H1 (cell line): Measurements from ENCODE around the gene MSANTD7. TPM values are rescaled to one million over a fixed set of nuclear protein-coding genes. Genes with fewer than 3 reads are reported as not detected.
A peak's percentile ranks its signal among the peaks of the same experiment; 100 is the strongest.

ENCODE experiments used
- CTCF ChIA-PET: fragments of 300-600 bp; sonication (Branson Sonifier 250); formaldehyde crosslinking; loops from one replicate; lab custom pipeline; 2021; ENCODE audit not compliant: partially characterized antibody; lab: Charles Lee
- POLR2A ChIA-PET: fragments of 300-600 bp; sonication (Branson Sonifier 250); formaldehyde crosslinking; loops from one replicate; lab custom pipeline; 2021; ENCODE audit warnings: inconsistent platforms; ENCODE audit not compliant: partially characterized antibody; lab: Charles Lee
- DNase-seq, 2 experiments: peaks; one replicate each; pipeline versions ENCODE4 v3.0.0 to v3.0.0-alpha.2; 2010 to 2022; ENCODE audit warnings: low spot score in 2 of 2, low read depth in 1 of 2, mixed read lengths in 1 of 2
- FAIRE-seq: peaks from 2 replicates; lab custom pipeline; 2011; peaks lifted over from hg19 to GRCh38; lab: Jason Lieb, UNC
- H2AFZ ChIP-seq: 2 replicates; pipeline ENCODE4 v1.8.1; 2012; ENCODE audit warnings: low read length, inconsistent platforms
- H2AK5ac ChIP-seq: 2 replicates; pipeline ENCODE4 v1.6.1; 2013; ENCODE audit warnings: low read depth, low read length
- H2BK120ac ChIP-seq: replicated peaks from 2 replicates; pipeline ENCODE3; 2013; ENCODE audit warnings: low read depth, low read length, inconsistent platforms
- H2BK12ac ChIP-seq: 2 replicates; pipeline ENCODE4 v1.6.1; 2013; ENCODE audit warnings: low read depth, low read length
- H2BK15ac ChIP-seq: 2 replicates; pipeline ENCODE4 v1.6.1; 2013; ENCODE audit warnings: low read length
- H2BK20ac ChIP-seq: 2 replicates; pipeline ENCODE4 v1.6.1; 2013; ENCODE audit warnings: low read length
- H2BK5ac ChIP-seq: 2 replicates; pipeline ENCODE4 v1.6.1; 2013; ENCODE audit warnings: low read depth, low read length
- H3K14ac ChIP-seq: 2 replicates; pipeline ENCODE4 v1.6.1; 2013; ENCODE audit warnings: inconsistent platforms; ENCODE audit not compliant: insufficient read length
- H3K18ac ChIP-seq: 2 replicates; pipeline ENCODE4 v1.6.1; 2013; ENCODE audit warnings: low read length; ENCODE audit errors: extremely low read depth
- H3K23ac ChIP-seq: 2 replicates; pipeline ENCODE4 v1.6.1; 2013; ENCODE audit warnings: inconsistent platforms; ENCODE audit not compliant: insufficient read length
- H3K23me2 ChIP-seq: 2 replicates; pipeline ENCODE4 v1.6.1; 2013; ENCODE audit warnings: low read depth, low read length
- H3K27ac ChIP-seq: 2 replicates; pipeline ENCODE4 v1.6.1; 2011; ENCODE audit warnings: low read depth, low read length, inconsistent platforms
- H3K27me3 ChIP-seq, 4 experiments: replicated peaks in 1 of 4; 1 replicate in 1 of 4; 2 replicates in 3 of 4; pipeline versions ENCODE4 v1.6.1 to v1.8.1; 2011 to 2013; ENCODE audit warnings: low read length in 3 of 4, mild to moderate bottlenecking in 3 of 4, inconsistent platforms in 2 of 4, mixed read lengths in 2 of 4, moderate library complexity in 1 of 4; ENCODE audit not compliant: control insufficient read depth in 3 of 4, insufficient read depth in 3 of 4; ENCODE audit errors: extremely low read depth in 1 of 4
- H3K36me3 ChIP-seq, 4 experiments: 2 replicates each; pipeline versions ENCODE4 v1.6.1 to v1.8.1; 2011 to 2013; ENCODE audit warnings: mild to moderate bottlenecking in 4 of 4, low read length in 3 of 4, moderate library complexity in 2 of 4, control low read depth in 1 of 4, inconsistent platforms in 1 of 4; ENCODE audit not compliant: insufficient read depth in 4 of 4, control insufficient read depth in 2 of 4
- H3K4ac ChIP-seq: replicated peaks from 2 replicates; pipeline ENCODE3; 2013; ENCODE audit warnings: low read length, low read depth, mixed read lengths, inconsistent platforms; ENCODE audit not compliant: insufficient read length
- H3K4me1 ChIP-seq, 4 experiments: replicated peaks in 1 of 4; 1 replicate in 1 of 4; 2 replicates in 3 of 4; pipeline versions ENCODE4 v1.6.1 to v1.8.1; 2011 to 2013; ENCODE audit warnings: low read length in 3 of 4, inconsistent platforms in 2 of 4, mixed read lengths in 1 of 4; ENCODE audit not compliant: insufficient read depth in 4 of 4, control insufficient read depth in 3 of 4
- H3K4me2 ChIP-seq, 2 experiments: 2 replicates each; pipeline versions ENCODE4 v1.6.1 to v1.8.1; 2011 to 2013; ENCODE audit warnings: low read depth in 2 of 2, low read length in 2 of 2, control low read depth in 1 of 2, inconsistent platforms in 1 of 2, mild to moderate bottlenecking in 1 of 2; ENCODE audit not compliant: insufficient read depth in 1 of 2
- H3K4me3 ChIP-seq, 4 experiments: fragments of 200-600, 300-600 bp in 1 of 4; sonication (generic), shearing (Covaris generic), sonication (Bioruptor Twin) in 1 of 4; 2 replicates each; pipeline versions ENCODE4 v1.5.1 to v1.8.1; 2011 to 2016; ENCODE audit warnings: low read length in 4 of 4, low read depth in 3 of 4, control low read depth in 2 of 4, inconsistent platforms in 2 of 4, mild to moderate bottlenecking in 2 of 4, mixed read lengths in 1 of 4, moderate library complexity in 1 of 4; ENCODE audit not compliant: insufficient read depth in 2 of 4; ENCODE audit errors: extremely low read depth in 1 of 4
- H3K56ac ChIP-seq: replicated peaks from 2 replicates; pipeline ENCODE3; 2013; ENCODE audit warnings: low read depth, mild to moderate bottlenecking, mixed read lengths, low read length, inconsistent platforms; ENCODE audit not compliant: insufficient read length
- H3K79me1 ChIP-seq: 2 replicates; pipeline ENCODE4 v1.6.1; 2013; ENCODE audit warnings: low read depth, low read length, control low read depth
- H3K79me2 ChIP-seq, 2 experiments: 2 replicates each; pipeline versions ENCODE4 v1.6.1 to v1.8.1; 2012 to 2013; ENCODE audit warnings: low read length in 2 of 2, mild to moderate bottlenecking in 2 of 2, inconsistent platforms in 1 of 2; ENCODE audit not compliant: insufficient read depth in 2 of 2, control insufficient read depth in 1 of 2
- H3K9ac ChIP-seq, 4 experiments: replicated peaks in 1 of 4; 1 replicate in 1 of 4; 2 replicates in 3 of 4; pipeline versions ENCODE4 v1.6.1 to v1.8.1; 2011 to 2013; ENCODE audit warnings: low read depth in 3 of 4, low read length in 3 of 4, control low read depth in 2 of 4, mild to moderate bottlenecking in 2 of 4, moderate library complexity in 2 of 4, inconsistent platforms in 1 of 4; ENCODE audit errors: extremely low read depth in 1 of 4
- H3K9me3 ChIP-seq, 2 experiments: 2 replicates each; pipeline versions ENCODE4 v1.6.1 to v1.8.1; 2012 to 2013; ENCODE audit warnings: mild to moderate bottlenecking in 2 of 2, moderate library complexity in 2 of 2, control low read depth in 1 of 2, inconsistent platforms in 1 of 2, low read depth in 1 of 2, low read length in 1 of 2, mixed read lengths in 1 of 2; ENCODE audit not compliant: insufficient read depth in 2 of 2
- H4K20me1 ChIP-seq, 2 experiments: replicated peaks in 1 of 2; 2 replicates each; pipeline versions ENCODE3 to v1.8.1; 2011 to 2013; ENCODE audit warnings: inconsistent platforms in 2 of 2, low read length in 2 of 2, mild to moderate bottlenecking in 1 of 2; ENCODE audit not compliant: insufficient read depth in 2 of 2, control insufficient read depth in 1 of 2
- H4K5ac ChIP-seq: 2 replicates; pipeline ENCODE4 v1.6.1; 2013; ENCODE audit warnings: low read length, low read depth, mixed read lengths, inconsistent platforms; ENCODE audit not compliant: insufficient read length
- H4K8ac ChIP-seq: 2 replicates; pipeline ENCODE4 v1.8.0; 2013; ENCODE audit warnings: mild to moderate bottlenecking, moderate library complexity, low read length, inconsistent platforms; ENCODE audit not compliant: insufficient read depth; ENCODE audit errors: extremely low read depth
- H4K91ac ChIP-seq: replicated peaks from 2 replicates; pipeline ENCODE3; 2013; ENCODE audit warnings: low read length, mixed read lengths, inconsistent platforms; ENCODE audit not compliant: insufficient read length
- CEBPB ChIP-seq: IDR thresholded peaks from 2 replicates; pipeline ENCODE4 v1.6.1; 2012; ENCODE audit warnings: low read depth, low read length
- CHD2 ChIP-seq: IDR thresholded peaks from 2 replicates; pipeline ENCODE4 v1.6.1; 2012; ENCODE audit warnings: low read length, improper control_type of control experiment
- CTCF ChIP-seq, 3 experiments: IDR thresholded peaks; 1 replicate in 2 of 3; 2 replicates in 1 of 3; pipeline versions ENCODE4 v1.5.1 to v1.6.1; 2011; ENCODE audit warnings: low read length in 3 of 3, mild to moderate bottlenecking in 3 of 3, inconsistent platforms in 2 of 3, low read depth in 1 of 3, moderate library complexity in 1 of 3; ENCODE audit not compliant: insufficient read depth in 1 of 3; ENCODE audit errors: control extremely low read depth in 1 of 3
- FOSL1 ChIP-seq: IDR thresholded peaks from 2 replicates; pipeline ENCODE4 v1.6.1; 2011; ENCODE audit warnings: mild to moderate bottlenecking, low read depth, low read length, moderate library complexity; ENCODE audit not compliant: insufficient read depth
- RAD21 ChIP-seq, 2 experiments: IDR thresholded peaks in 1 of 2; conservative IDR thresholded peaks in 1 of 2; 2 replicates each; pipeline ENCODE4 v1.6.1; 2011; ENCODE audit warnings: low read depth in 2 of 2, low read length in 2 of 2, improper control_type of control experiment in 1 of 2, inconsistent platforms in 1 of 2, mild to moderate bottlenecking in 1 of 2, moderate library complexity in 1 of 2
- SIN3A ChIP-seq, 2 experiments: IDR thresholded peaks in 1 of 2; conservative IDR thresholded peaks in 1 of 2; 2 replicates each; pipeline ENCODE4 v1.6.1; 2011 to 2012; ENCODE audit warnings: low read length in 2 of 2, improper control_type of control experiment in 1 of 2, low read depth in 1 of 2, mild to moderate bottlenecking in 1 of 2
- SIX5 ChIP-seq: IDR thresholded peaks from 2 replicates; pipeline ENCODE4 v1.6.1; 2011; ENCODE audit warnings: mild to moderate bottlenecking, low read depth, low read length
- SRF ChIP-seq: IDR thresholded peaks from 2 replicates; pipeline ENCODE4 v1.6.1; 2011; ENCODE audit warnings: mild to moderate bottlenecking, low read depth, low read length, moderate library complexity
- TAF1 ChIP-seq: IDR thresholded peaks from 2 replicates; pipeline ENCODE4 v1.6.1; 2011; ENCODE audit warnings: mild to moderate bottlenecking, low read depth, low read length
- WGBS, 2 experiments: shearing (Covaris generic) in 1 of 2; methylation state at CpG; one replicate each; pipeline versions ENCODE4 v1.1.6 to v1.1.7; 2013 to 2015; ENCODE audit warnings: low lambda C conversion rate in 2 of 2, mixed read lengths in 2 of 2, inconsistent platforms in 1 of 2, low coverage in 1 of 2, missing lambda C conversion rate in 1 of 2; ENCODE audit not compliant: insufficient replicate concordance in 2 of 2, insufficient coverage in 1 of 2, insufficient read length in 1 of 2; ENCODE audit errors: extremely low coverage in 1 of 2, missing lambda C conversion rate in 1 of 2; 5-methylcytosine and 5-hydroxymethylcytosine counted together
- polyA plus RNA-seq, 7 experiments: library from polyadenylated mRNA; depleted of rRNA in 3 of 7; stranded (reverse) in 5 of 7; unstranded in 2 of 7; fragments of >200 nt in 5 of 7; fragments of 200-250 nt in 2 of 7; gene quantifications; 1 replicate in 5 of 7; 2 replicates in 1 of 7; 4 replicates in 1 of 7; pipeline versions ENCODE4 v1.2.1 to v1.2.3, GENCODE V29; 2011 to 2013; ENCODE audit warnings: missing spikeins in 2 of 7, mixed read lengths in 2 of 7
- total RNA-seq: library from RNA; stranded (reverse); fragmentation: NEBNext Ultra II Directional; extraction: Animal tissue kit (Norgen Biotek cat#: 25700); gene quantifications from 2 replicates; pipeline ENCODE4 v1.2.1, GENCODE V29; 2021

Gene MSANTD7
- total and polyA plus RNA-seq, 2 of the 8 experiments (the other 6 are each of a cell fraction or from before 2014, with no cell fraction given) = 5.0 to 15.2 TPM

DNA sequence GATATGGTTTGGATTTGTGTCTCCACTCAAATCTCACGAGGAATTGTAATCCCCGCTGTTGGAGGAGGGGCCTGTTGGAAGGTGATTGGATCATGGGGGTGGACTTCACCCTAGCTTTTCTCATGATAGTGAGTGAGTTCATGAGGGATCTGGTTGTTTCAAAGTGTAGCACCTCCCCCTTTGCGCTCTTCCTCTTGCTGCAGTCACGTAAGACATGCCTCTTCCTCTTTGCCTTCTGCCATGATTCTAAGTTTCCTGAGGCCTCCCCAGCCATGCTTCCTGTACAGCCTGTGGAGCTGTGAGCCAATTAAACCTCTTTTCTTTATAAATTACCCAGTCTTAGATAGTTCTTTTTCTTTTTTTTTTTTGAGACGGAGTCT is 17.3 kb upstream of the MSANTD7 start:
- no peaks in the 10 kb centered on the region for H3K27me3 ChIP-seq

More for the DNA sequence above, 17.3 kb upstream of the MSANTD7 start:
- CTCF ChIA-PET = interaction anchor here (0.6 to 2.2 kb wide), 4 partner anchors 12 to 624 kb away, joined by 3 to 10 read pairs (median 3); no protein-coding TSS in a partner anchor
- Histone ChIP-seq H3K79me1 (no peaks in the 10 kb centered on the region), H3K4me3 (no peak overlapping the region), H3K23ac (no peak overlapping the region), H2BK120ac (no peak overlapping the region), H4K20me1 (no peaks in the 10 kb centered on the region), H2BK12ac (no peak overlapping the region), H3K9ac (no peak overlapping the region), H3K18ac (no peak overlapping the region), H3K9me3 (no peaks in the 10 kb centered on the region), H3K56ac (no peak overlapping the region), H3K79me2 (no peaks in the 10 kb centered on the region), H2AK5ac (no peak overlapping the region), H3K36me3 (no peaks in the 10 kb centered on the region), H3K14ac (no peak overlapping the region), H2BK5ac (no peak overlapping the region), H3K4me2 (no peak overlapping the region), H2BK15ac (no peak overlapping the region), H4K8ac (no peak overlapping the region), H4K91ac (no peak overlapping the region), H3K4me1 (no peaks in the 10 kb centered on the region; a peak in 2 of 7 replicates), H2BK20ac (no peak overlapping the region), H3K27ac (no peak overlapping the region), H3K4ac (no peak overlapping the region), H3K23me2 (no peaks in the 10 kb centered on the region), H2AFZ (peak overlapping the region; percentile 73), H4K5ac (no peak overlapping the region)
- 87% methylated on average over 4 of the region's 5 CpGs; no CpG with 5 or more reads in 1 of the 2 experiments for WGBS, 2 experiments
- FAIRE-seq (no peak), DNase-seq (no peak)
- no peak for TF ChIP-seq SIN3A (conservative IDR thresholded peaks at IDR 0.05 in 1 of 2, IDR thresholded peaks at IDR 0.05 in 1 of 2; ENCODE audit: low read depth in 1 of 2, low read length in 2 of 2)
- TF ChIP-seq RAD21 (IDR thresholded peaks at IDR 0.05 in 1 of 2, conservative IDR thresholded peaks at IDR 0.05 in 1 of 2; ENCODE audit: low read depth in 2 of 2, low read length in 2 of 2) = no peak
- no peak for TF ChIP-seq CTCF (IDR thresholded peaks at IDR 0.05; ENCODE audit: control extremely low read depth in 1 of 3, insufficient read depth in 1 of 3, low read depth in 1 of 3, low read length in 3 of 3)
- no peak for TF ChIP-seq CEBPB
- no peak for TF ChIP-seq TAF1
- no peak for TF ChIP-seq SRF
- TF ChIP-seq FOSL1 = no peak
- no peak for TF ChIP-seq CHD2
- TF ChIP-seq SIX5 = no peak
- POLR2A ChIA-PET = no interaction called here
